Measurements from ENCODE around the gene PIK3C2B.

DNA sequence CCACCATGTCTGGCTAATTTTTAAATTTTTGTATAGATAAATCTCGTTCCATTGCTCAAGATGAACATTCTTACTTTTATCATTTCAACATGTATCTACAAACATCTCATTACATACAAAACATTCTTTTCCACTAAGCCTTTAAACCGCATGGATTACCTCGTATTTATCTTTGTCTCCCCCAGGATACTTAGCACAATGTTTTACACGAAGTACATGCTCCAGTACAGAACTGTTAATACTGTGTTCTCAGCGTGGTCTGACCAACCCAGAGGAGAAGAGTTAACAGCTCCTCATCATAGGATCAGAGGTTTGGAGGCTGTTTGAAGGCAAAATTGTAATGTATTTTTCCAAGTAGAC, 7.4 kb downstream of the PIK3C2B start:
- TF ChIP-seq CTCF (conservative IDR thresholded peaks at IDR 0.05) (no peak), EZH2 (IDR thresholded peaks at IDR 0.05; ENCODE audit: low read depth) (no peak)

Measured in PC-9 (cell line).